ENCODE results near the gene NXF2. TPM values are rescaled to one million over a fixed set of nuclear protein-coding genes. Genes with fewer than 3 reads are reported as not detected.

The NXF2 gene
- total RNA-seq: not detected in 2 replicates

GRCh38 chrX:102246893-102247292, at the start of gene NXF2:
Gene NXF2, plus strand, starts transcription at chrX:102247167. Its CDS starts 59,912 bp downstream, at chrX:102307079.

GRCh38 chrX:102214986-102215385, 32.0 kb upstream of the NXF2 start, which contains the start of gene TCP11X1:
Gene TCP11X1, plus strand, starts transcription at chrX:102215301.

Other genes starting within 250 kb of the NXF2 start
- 0.13 and 0.37 TPM in 2 replicates for gene TCEAL2, start 121.5 kb upstream of the NXF2 start, total RNA-seq
- gene TCEAL6, start 104.7 kb upstream of the NXF2 start, total RNA-seq: not detected in 2 replicates
- 0.92 TPM in 1 of 2 replicates, not detected in the other for gene BEX5, start 91.2 kb upstream of the NXF2 start, total RNA-seq
- not detected in 2 replicates for gene TCP11X1, start 31.9 kb upstream of the NXF2 start, total RNA-seq
- not detected in 2 replicates for gene NXF2B, start 192.8 kb downstream of the NXF2 start, total RNA-seq
- not detected in 2 replicates for gene TCP11X2, start 224.6 kb downstream of the NXF2 start, total RNA-seq